MM.1S (cell line): Measurements from ENCODE around the gene CTSC.

Experiments used
- DNase-seq: peaks from one replicate; pipeline ENCODE4 v3.0.0-alpha.2; 2015
- H2AFZ ChIP-seq: fragments of 300-600 bp; sonication (generic); 2 replicates; pipeline ENCODE4 v1.6.0; 2016; ENCODE audit warnings: antibody characterized with exemption, low read length
- H3F3A ChIP-seq: fragments of 300-600 bp; sonication (generic); 2 replicates; pipeline ENCODE4 v1.6.1; 2016; ENCODE audit warnings: mild to moderate bottlenecking, antibody characterized with exemption, low read length, moderate library complexity, mixed read lengths; ENCODE audit not compliant: insufficient read depth
- H3K27ac ChIP-seq: fragments of 300-600 bp; sonication (generic); 2 replicates; pipeline ENCODE4 v1.5.1; 2016; ENCODE audit warnings: mild to moderate bottlenecking, low read length
- H3K27me3 ChIP-seq: fragments of 300-600 bp; sonication (generic); replicated peaks from 2 replicates; pipeline ENCODE4 v1.6.0; 2016; ENCODE audit warnings: low read length; ENCODE audit not compliant: insufficient read depth
- H3K36me3 ChIP-seq: fragments of 300-600 bp; sonication (generic); replicated peaks from 2 replicates; pipeline ENCODE4 v1.6.1; 2016; ENCODE audit warnings: mild to moderate bottlenecking, low read length, mixed read lengths; ENCODE audit not compliant: insufficient read depth
- H3K4me1 ChIP-seq: fragments of 300-600 bp; sonication (generic); 2 replicates; pipeline ENCODE4 v1.6.1; 2016; ENCODE audit warnings: low read length, mixed read lengths
- H3K4me2 ChIP-seq: fragments of 300-600 bp; sonication (generic); 2 replicates; pipeline ENCODE4 v1.6.0; 2016; ENCODE audit warnings: low read depth, low read length
- H3K4me3 ChIP-seq: fragments of 300-600 bp; sonication (generic); 2 replicates; pipeline ENCODE4 v1.5.1; 2016; ENCODE audit warnings: low read length, mixed read lengths
- H3K79me2 ChIP-seq: fragments of 300-600 bp; sonication (generic); 2 replicates; pipeline ENCODE4 v1.6.1; 2016; ENCODE audit warnings: mixed run types, low read length, mixed read lengths
- H3K9ac ChIP-seq: fragments of 300-600 bp; sonication (generic); 2 replicates; pipeline ENCODE4 v1.6.1; 2016; ENCODE audit warnings: low read length, mixed read lengths
- H3K9me2 ChIP-seq: fragments of 300-600 bp; sonication (generic); replicated peaks from 2 replicates; pipeline ENCODE4 v1.6.1; 2016; ENCODE audit warnings: mild to moderate bottlenecking, low read length, mixed read lengths; ENCODE audit not compliant: insufficient read depth
- H3K9me3 ChIP-seq: fragments of 300-600 bp; sonication (generic); replicated peaks from 2 replicates; pipeline ENCODE4 v1.6.1; 2016; ENCODE audit warnings: mild to moderate bottlenecking, low read length, mixed read lengths; ENCODE audit not compliant: insufficient read depth
- H4K20me1 ChIP-seq: fragments of 300-600 bp; sonication (generic); 2 replicates; pipeline ENCODE4 v1.6.1; 2016; ENCODE audit warnings: mild to moderate bottlenecking, low read length, moderate library complexity, mixed read lengths; ENCODE audit not compliant: insufficient read depth
- CTCF ChIP-seq: fragments of 300-600 bp; sonication (generic); IDR thresholded peaks from 2 replicates; pipeline ENCODE4 v1.5.1; 2016; ENCODE audit warnings: antibody characterized with exemption, low read length, mixed read lengths
- EZH2 ChIP-seq: fragments of 300-600 bp; sonication (generic); optimal IDR thresholded peaks from 2 replicates; pipeline ENCODE3; 2017; ENCODE audit warnings: low read depth, mild to moderate bottlenecking, antibody characterized with exemption, low read length, mixed read lengths
- EZH2phosphoT487 ChIP-seq: fragments of 300-600 bp; sonication (generic); IDR thresholded peaks from 2 replicates; pipeline ENCODE4 v1.6.1; 2018; ENCODE audit warnings: antibody characterized with exemption, low read length

The CTSC gene

DNA sequence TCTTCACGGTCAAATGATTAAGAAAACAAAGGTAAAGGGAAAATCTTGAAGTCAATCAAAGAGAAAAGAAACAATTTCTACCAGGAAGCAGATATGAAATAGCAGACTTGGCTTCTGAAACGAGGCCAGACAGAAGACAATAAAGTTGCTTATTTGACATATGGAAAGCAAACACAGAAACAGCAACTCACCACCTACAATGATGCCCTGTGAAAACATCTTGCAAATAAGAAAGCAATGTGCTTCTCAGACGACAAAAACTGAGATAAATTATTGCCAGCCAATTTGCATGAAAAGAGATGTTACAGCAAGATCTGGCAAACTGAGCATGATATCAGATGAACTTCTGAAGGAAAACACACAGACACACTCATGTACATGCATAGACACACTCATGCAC lies 45.9 kb upstream of the CTSC start:
- Histone ChIP-seq H3K9ac (no peak overlapping the region), H3K4me1 (no peaks in the 10 kb centered on the region), H3K4me3 (no peak overlapping the region), H3K27me3 (no peaks in the 10 kb centered on the region), H3K27ac (no peak overlapping the region), H3K9me2 (0 out of 2 replicates have a peak, but pooled peaks cover 2% of the 10 kb centered on the region), H3K9me3 (no peaks in the 10 kb centered on the region), H3K4me2 (no peak overlapping the region), H2AFZ (no peak overlapping the region), H4K20me1 (no peaks in the 10 kb centered on the region), H3K79me2 (no peaks in the 10 kb centered on the region), H3K36me3 (no peaks in the 10 kb centered on the region), H3F3A (no peaks in the 10 kb centered on the region)
- TF ChIP-seq EZH2 = no peak
- TF ChIP-seq EZH2phosphoT487 = no peak
- no peak for TF ChIP-seq CTCF
- DNase-seq = no peak

- H3K4me2 ChIP-seq = no peak overlapping the region
- H3K9ac ChIP-seq = no peak overlapping the region
- H3K27me3 ChIP-seq = no peaks in the 10 kb centered on the region
- H3K9me2 ChIP-seq = 0 out of 2 replicates have a peak, but pooled peaks cover 2% of the 10 kb centered on the region
- H3K79me2 ChIP-seq = no peaks in the 10 kb centered on the region
- H3K9me3 ChIP-seq = no peaks in the 10 kb centered on the region
- no peaks in the 10 kb centered on the region for H3K36me3 ChIP-seq
- TF ChIP-seq EZH2phosphoT487 = no peak
- no peak for TF ChIP-seq CTCF
- no peak for TF ChIP-seq EZH2
- H3F3A ChIP-seq = no peaks in the 10 kb centered on the region
- no peaks in the 10 kb centered on the region for H4K20me1 ChIP-seq
- H3K27ac ChIP-seq = no peak overlapping the region
- H3K4me1 ChIP-seq = no peaks in the 10 kb centered on the region
- no peak overlapping the region for H2AFZ ChIP-seq
- no peak for DNase-seq
- no peak overlapping the region for H3K4me3 ChIP-seq
Measured at GRCh38 chr11:88379130-88379529, 41.6 kb upstream of the CTSC start.

- H3K9me2 ChIP-seq = 0 out of 2 replicates have a peak, but pooled peaks cover 2% of the 10 kb centered on the region
- no peaks in the 10 kb centered on the region for H3K79me2 ChIP-seq
- no peak overlapping the region for H3K4me3 ChIP-seq
- no peak overlapping the region for H2AFZ ChIP-seq
- H3K4me2 ChIP-seq = no peak overlapping the region
- no peak overlapping the region for H3K9ac ChIP-seq
- no peak overlapping the region for H3K27ac ChIP-seq
- no peaks in the 10 kb centered on the region for H3K36me3 ChIP-seq
- H3F3A ChIP-seq = no peaks in the 10 kb centered on the region
- no peak for TF ChIP-seq CTCF
- TF ChIP-seq EZH2 = no peak
- TF ChIP-seq EZH2phosphoT487 = no peak
- no peak for DNase-seq
- no peaks in the 10 kb centered on the region for H3K4me1 ChIP-seq
- no peaks in the 10 kb centered on the region for H3K9me3 ChIP-seq
- no peaks in the 10 kb centered on the region for H3K27me3 ChIP-seq
- H4K20me1 ChIP-seq = no peaks in the 10 kb centered on the region
Measured at GRCh38 chr11:88378422-88379066, 41.0 kb upstream of the CTSC start.
